Measurements from ENCODE around the gene DDX1. TPM values are rescaled to one million over a fixed set of nuclear protein-coding genes. Genes with fewer than 3 reads are reported as not detected.

Gene DDX1
- total RNA-seq, 1 donor from 2014 or later, result 68.6 TPM

DNA sequence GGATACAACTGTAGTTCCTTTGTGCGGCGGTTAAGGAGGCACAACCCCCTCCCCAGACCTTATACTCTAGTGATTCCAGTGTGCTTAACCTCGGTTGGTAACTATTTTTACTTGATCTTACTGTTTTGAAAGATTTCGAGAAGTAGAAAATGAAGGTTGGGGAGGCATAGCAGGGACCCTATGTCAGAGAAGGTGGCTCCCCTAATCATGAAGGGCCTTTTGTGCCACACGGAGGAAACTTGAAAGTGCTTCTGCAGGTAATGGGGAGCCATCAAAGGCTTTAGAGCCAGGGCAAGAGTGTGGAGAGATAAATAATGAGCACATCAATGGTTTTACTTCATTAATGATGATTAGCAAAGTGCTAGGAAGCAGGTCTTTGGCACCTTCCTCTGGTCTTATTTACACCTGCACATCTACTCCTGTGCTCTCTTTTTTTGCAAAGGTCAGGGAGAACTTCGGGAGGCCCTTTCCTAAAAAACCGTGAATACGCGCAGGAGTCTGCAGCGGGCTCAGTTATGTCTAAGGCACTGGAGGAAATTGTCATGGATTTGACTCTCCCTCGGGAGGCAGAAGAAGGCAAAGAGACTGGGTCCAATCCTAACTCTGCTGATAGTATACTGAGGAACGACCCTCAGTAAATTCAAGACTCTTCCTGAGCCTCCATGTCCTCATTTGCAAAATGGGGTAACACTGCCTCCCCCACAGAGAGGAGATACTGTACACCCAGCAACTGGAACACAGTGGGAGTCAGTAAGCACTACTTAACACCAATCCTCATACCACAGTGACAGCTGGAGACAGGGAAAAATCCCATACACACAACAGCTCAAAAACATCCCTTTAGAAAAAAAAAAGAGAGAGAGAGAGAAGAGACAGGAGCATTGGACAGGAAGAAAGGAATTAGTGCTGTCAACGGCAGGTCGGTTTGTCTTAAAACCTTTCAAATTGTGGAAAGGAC is 81.6 kb downstream of the DDX1 start:
- H3K36me3 ChIP-seq, result no peaks in the 10 kb centered on the region
- no peak overlapping the region for H3K27ac ChIP-seq

DNA sequence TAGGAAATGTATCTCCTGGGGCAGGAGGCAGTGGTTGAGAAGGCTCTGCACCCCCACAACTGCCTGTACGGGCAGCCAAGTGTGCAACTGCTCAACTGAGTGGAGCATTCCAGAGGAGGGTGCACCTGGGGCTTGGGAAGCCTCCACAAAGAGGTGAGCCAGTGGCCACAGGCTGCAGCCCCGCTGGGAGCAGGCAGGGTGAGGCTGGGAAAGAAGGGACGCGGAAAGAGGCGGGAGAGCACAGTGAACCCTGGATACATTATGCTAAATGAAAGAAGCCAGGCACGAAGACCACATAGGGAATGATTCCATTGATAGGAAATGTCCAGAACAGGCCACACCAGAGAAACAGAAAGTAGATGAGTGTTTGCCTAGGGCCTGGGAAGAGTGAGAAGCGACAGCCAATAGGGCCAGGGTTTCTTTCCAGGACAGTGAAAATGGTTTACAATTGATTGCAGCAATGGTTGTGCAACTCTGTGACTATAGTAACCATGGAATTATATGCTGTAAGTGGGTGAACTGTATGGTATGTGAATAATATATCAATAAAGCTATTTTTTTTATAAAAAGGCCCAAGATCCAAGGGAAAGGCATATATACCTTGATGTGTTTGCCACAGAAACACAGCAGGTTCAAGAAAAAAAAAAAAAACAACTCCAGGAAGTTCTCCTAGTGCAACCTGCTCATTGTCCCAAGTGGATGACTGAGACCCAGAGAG is 82.4 kb downstream of the DDX1 start:
- H3K36me3 ChIP-seq, result no peaks in the 10 kb centered on the region
- H3K4me3 ChIP-seq, result no peak overlapping the region
- no peaks in the 10 kb centered on the region for H3K9me3 ChIP-seq
- DNase-seq (no peak), ATAC-seq (peak; percentile 85)
- H3K27ac ChIP-seq, result no peak overlapping the region
- H3K27me3 ChIP-seq, result no peaks in the 10 kb centered on the region
- TF ChIP-seq, protein P1, sequence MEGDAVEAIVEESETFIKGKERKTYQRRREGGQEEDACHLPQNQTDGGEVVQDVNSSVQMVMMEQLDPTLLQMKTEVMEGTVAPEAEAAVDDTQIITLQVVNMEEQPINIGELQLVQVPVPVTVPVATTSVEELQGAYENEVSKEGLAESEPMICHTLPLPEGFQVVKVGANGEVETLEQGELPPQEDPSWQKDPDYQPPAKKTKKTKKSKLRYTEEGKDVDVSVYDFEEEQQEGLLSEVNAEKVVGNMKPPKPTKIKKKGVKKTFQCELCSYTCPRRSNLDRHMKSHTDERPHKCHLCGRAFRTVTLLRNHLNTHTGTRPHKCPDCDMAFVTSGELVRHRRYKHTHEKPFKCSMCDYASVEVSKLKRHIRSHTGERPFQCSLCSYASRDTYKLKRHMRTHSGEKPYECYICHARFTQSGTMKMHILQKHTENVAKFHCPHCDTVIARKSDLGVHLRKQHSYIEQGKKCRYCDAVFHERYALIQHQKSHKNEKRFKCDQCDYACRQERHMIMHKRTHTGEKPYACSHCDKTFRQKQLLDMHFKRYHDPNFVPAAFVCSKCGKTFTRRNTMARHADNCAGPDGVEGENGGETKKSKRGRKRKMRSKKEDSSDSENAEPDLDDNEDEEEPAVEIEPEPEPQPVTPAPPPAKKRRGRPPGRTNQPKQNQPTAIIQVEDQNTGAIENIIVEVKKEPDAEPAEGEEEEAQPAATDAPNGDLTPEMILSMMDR (IDR thresholded peaks at IDR 0.05), result no peak
- H3K4me1 ChIP-seq, result no peaks in the 10 kb centered on the region
- intact Hi-C loops (cut with DNase I), result no loop called here

More for the DNA sequence above, 81.6 kb downstream of the DDX1 start:
- no peaks in the 10 kb centered on the region for H3K9me3 ChIP-seq
- intact Hi-C loops (cut with DNase I), result no loop called here
- no peak overlapping the region for H3K4me3 ChIP-seq
- H3K27me3 ChIP-seq, result no peaks in the 10 kb centered on the region
- H3K4me1 ChIP-seq, result no peaks in the 10 kb centered on the region
- DNase-seq (no peak), ATAC-seq (no peak)
- TF ChIP-seq, protein P1 (IDR thresholded peaks at IDR 0.05), result no peak

DNA sequence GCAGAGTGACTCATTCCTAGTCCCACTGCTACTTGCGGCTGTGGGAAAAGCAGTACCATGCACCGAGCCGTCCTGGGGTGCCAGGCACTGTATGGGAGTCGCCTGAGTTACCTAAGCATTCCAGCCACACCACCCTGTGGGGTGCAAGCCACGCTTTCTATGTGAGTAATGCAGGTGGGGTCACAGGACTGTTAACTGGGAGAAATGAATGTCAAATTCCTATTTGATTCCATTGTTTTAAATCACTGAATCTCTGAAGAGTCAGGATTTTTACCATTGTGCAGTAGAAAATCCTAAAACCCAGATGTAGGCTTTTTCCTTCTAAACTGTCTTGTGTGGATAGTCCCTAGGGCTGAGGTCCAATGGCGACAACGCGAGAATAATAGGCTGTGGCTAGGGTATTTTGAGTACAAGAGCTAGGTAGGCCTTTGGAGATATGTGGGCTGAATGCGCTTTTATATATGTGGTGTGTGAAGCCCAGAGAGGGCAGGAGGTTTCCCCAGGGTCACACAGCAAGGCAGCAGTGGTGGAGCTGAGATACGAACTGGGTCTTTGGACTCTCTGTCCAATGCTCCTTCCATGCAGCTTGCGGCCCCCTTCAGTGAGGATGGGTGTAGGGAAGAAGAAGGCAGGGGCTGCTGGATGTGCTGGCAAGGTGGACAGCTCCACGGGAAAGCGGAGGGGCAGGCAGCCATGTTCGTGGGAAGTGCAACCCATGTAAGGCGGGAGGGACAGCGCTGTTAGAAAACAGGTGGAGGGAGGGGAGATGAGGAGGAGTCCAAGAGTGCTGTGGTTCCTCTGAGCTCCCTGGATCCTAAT is 83.2 kb downstream of the DDX1 start:
- Histone ChIP-seq H3K27me3 (no peaks in the 10 kb centered on the region), H3K9me3 (no peaks in the 10 kb centered on the region), H3K36me3 (no peaks in the 10 kb centered on the region), H3K4me3 (no peak overlapping the region), H3K4me1 (no peaks in the 10 kb centered on the region), H3K27ac (no peak overlapping the region)
- TF ChIP-seq, protein P1 (IDR thresholded peaks at IDR 0.05), result no peak
- intact Hi-C loops (cut with DNase I), result no loop called here
- DNase-seq, result no peak
- peak; percentile 72 for ATAC-seq

DNA sequence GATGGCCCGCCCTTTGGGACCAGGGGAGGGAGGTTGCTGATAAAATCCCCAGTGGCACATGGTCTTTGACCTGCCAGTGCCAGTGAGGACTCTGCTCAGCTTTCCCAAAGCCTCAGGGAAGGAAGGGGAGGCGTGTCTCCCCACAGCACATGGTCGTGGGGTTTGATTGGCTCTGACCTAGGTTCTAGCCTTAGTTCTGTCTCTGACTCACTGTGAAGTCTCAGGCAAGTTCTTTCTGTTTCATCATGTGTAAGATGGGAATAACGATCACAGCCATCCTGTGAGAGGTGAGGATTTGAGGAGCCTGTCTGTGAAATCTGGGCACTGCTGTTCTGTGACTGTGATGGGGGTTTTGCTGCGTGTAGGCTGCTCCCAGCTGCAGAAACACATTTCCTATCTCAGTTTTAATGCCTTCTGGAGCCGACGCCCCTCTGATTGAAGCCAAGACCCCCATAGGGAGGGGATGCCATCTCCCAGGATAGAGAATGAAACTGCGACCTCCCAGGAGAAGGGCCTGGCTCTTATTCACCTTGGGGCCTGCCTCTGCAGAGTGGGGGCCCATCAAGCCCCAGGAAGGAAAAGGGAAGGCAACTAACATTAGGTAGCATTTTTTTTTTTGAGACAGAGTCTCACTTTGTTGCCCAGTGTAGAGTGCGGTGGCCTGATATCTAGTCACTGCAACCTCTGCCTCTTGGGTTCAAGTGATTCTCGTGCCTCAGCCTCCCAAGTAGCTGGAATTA is 84.0 kb downstream of the DDX1 start:
- H3K36me3 ChIP-seq, result no peaks in the 10 kb centered on the region
- H3K27ac ChIP-seq, result no peak overlapping the region
- no peak for DNase-seq
- H3K9me3 ChIP-seq, result no peaks in the 10 kb centered on the region
- H3K4me3 ChIP-seq, result no peak overlapping the region
- no peaks in the 10 kb centered on the region for H3K4me1 ChIP-seq
- ATAC-seq, result no peak
- intact Hi-C loops (cut with DNase I), result no loop called here
- no peaks in the 10 kb centered on the region for H3K27me3 ChIP-seq
- TF ChIP-seq, protein P1 (IDR thresholded peaks at IDR 0.05), result no peak
